LNCAP (cell line): ENCODE measurements around the gene ITPK1.

Experiments used
- CTCF ChIP-seq: fragments of 450-650 bp; IDR thresholded peaks from 2 replicates; pipeline ENCODE4 v1.5.1; 2017; ENCODE audit warnings: mild to moderate bottlenecking

ITPK1 gene

GRCh38 chr14:93055651-93056115 is 60.0 kb downstream of the ITPK1 start:
- TF ChIP-seq CTCF, result no peak

GRCh38 chr14:93054876-93055275 is 60.8 kb downstream of the ITPK1 start:
- no peak for TF ChIP-seq CTCF

GRCh38 chr14:93054006-93054405 is 61.7 kb downstream of the ITPK1 start:
- no peak for TF ChIP-seq CTCF

- TF ChIP-seq CTCF, result no peak
Measured at GRCh38 chr14:93051600-93052546, 63.9 kb downstream of the ITPK1 start.

- TF ChIP-seq CTCF, result no peak
Measured at GRCh38 chr14:93050761-93051160, 65.0 kb downstream of the ITPK1 start.

DNA sequence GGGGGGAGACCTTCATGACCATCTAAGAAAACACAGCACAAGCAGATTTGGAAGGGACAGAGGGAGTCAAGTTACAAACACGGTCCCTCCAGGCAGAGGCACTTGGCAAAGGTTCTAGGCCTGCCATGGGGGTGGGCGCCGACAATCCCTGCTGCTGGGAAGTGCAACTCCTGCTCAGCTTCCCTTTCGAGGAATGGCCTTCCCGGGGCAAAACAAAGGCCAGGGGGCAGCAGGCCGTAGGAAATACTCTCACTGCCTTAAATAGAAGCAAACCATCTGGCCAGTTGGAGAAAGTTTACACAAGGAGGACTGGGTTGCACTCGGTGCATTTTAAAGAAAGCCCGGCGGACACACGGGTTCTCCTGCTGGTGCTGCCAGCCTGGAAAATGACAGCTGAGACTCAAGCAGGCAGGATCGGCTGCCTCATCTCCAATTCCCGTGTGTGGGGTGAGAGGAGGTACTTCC is 65.8 kb downstream of the ITPK1 start:
- no peak for TF ChIP-seq CTCF

DNA sequence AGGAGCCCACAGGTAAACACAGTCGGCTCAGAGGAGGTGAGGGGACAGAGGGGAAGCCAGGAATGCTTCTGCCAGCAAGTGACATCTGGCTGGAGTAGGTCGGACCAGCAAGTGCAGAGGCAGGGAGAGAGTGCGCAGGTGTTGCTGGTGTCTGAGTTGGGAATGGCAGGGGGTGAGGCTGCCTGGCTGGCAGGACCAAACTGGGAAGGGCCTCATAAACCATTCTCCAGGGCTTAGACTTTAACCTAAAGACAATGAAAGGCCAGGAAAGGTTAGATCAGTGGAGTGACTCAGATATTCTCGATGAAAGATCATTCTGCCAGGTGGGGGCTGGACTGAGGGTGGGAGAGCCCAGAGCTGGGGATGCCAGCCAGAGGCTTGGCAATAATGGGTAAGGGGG is 66.4 kb downstream of the ITPK1 start:
- no peak for TF ChIP-seq CTCF
